WTC11 (cell line): ENCODE data around the gene APOA1.

Experiments used
- MXD4 ChIP-seq: fragments of 250-450 bp; sonication (Bioruptor Pico); IDR thresholded peaks from 2 replicates; pipeline ENCODE4 v1.8.0; 2021; ENCODE audit warnings: mild to moderate bottlenecking, moderate library complexity, borderline replicate concordance
- TF ChIP-seq, protein P1 (sequence below): sonication (generic); formaldehyde crosslinking; IDR thresholded peaks from 2 replicates; pipeline ENCODE4 v1.8.1; 2022; ENCODE audit warnings: mild to moderate bottlenecking, missing genetic modification reagents, moderate library complexity, borderline replicate concordance
- TF ChIP-seq, protein P2 (sequence below): fragments of 200-600 bp; IDR thresholded peaks from 2 replicates; pipeline ENCODE4 v1.8.0; 2022; ENCODE audit warnings: antibody characterized with exemption
- TF ChIP-seq, protein P3 (sequence below): sonication (generic); formaldehyde crosslinking; IDR thresholded peaks from 2 replicates; pipeline ENCODE4 v1.8.1; 2022; ENCODE audit warnings: low read depth, missing genetic modification reagents, borderline replicate concordance
- TF ChIP-seq, protein P4 (sequence below): sonication (generic); formaldehyde crosslinking; IDR thresholded peaks from 2 replicates; pipeline ENCODE4 v1.8.0; 2022; ENCODE audit warnings: mild to moderate bottlenecking, missing genetic modification reagents
- TF ChIP-seq, protein P5 (sequence below): sonication (generic); formaldehyde crosslinking; IDR thresholded peaks from 2 replicates; pipeline ENCODE4 v1.8.1; 2023; ENCODE audit warnings: mild to moderate bottlenecking, moderate library complexity, missing genetic modification reagents
- TF ChIP-seq, protein P6 (sequence below): sonication (generic); formaldehyde crosslinking; IDR thresholded peaks from 2 replicates; pipeline ENCODE4 v1.8.0; 2022; ENCODE audit warnings: mild to moderate bottlenecking, missing genetic modification reagents

DNA sequence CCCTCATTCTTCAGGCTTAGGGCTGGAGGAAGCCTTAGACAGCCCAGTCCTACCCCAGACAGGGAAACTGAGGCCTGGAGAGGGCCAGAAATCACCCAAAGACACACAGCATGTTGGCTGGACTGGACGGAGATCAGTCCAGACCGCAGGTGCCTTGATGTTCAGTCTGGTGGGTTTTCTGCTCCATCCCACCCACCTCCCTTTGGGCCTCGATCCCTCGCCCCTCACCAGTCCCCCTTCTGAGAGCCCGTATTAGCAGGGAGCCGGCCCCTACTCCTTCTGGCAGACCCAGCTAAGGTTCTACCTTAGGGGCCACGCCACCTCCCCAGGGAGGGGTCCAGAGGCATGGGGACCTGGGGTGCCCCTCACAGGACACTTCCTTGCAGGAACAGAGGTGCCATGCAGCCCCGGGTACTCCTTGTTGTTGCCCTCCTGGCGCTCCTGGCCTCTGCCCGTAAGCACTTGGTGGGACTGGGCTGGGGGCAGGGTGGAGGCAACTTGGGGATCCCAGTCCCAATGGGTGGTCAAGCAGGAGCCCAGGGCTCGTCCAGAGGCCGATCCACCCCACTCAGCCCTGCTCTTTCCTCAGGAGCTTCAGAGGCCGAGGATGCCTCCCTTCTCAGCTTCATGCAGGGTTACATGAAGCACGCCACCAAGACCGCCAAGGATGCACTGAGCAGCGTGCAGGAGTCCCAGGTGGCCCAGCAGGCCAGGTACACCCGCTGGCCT, 7.1 kb downstream of the APOA1 start:
- TF ChIP-seq, protein P1, sequence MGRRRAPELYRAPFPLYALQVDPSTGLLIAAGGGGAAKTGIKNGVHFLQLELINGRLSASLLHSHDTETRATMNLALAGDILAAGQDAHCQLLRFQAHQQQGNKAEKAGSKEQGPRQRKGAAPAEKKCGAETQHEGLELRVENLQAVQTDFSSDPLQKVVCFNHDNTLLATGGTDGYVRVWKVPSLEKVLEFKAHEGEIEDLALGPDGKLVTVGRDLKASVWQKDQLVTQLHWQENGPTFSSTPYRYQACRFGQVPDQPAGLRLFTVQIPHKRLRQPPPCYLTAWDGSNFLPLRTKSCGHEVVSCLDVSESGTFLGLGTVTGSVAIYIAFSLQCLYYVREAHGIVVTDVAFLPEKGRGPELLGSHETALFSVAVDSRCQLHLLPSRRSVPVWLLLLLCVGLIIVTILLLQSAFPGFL (CRISPR knock-in tag): no peak
- TF ChIP-seq, protein P2, sequence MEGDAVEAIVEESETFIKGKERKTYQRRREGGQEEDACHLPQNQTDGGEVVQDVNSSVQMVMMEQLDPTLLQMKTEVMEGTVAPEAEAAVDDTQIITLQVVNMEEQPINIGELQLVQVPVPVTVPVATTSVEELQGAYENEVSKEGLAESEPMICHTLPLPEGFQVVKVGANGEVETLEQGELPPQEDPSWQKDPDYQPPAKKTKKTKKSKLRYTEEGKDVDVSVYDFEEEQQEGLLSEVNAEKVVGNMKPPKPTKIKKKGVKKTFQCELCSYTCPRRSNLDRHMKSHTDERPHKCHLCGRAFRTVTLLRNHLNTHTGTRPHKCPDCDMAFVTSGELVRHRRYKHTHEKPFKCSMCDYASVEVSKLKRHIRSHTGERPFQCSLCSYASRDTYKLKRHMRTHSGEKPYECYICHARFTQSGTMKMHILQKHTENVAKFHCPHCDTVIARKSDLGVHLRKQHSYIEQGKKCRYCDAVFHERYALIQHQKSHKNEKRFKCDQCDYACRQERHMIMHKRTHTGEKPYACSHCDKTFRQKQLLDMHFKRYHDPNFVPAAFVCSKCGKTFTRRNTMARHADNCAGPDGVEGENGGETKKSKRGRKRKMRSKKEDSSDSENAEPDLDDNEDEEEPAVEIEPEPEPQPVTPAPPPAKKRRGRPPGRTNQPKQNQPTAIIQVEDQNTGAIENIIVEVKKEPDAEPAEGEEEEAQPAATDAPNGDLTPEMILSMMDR: no peak
- TF ChIP-seq MXD4 (CRISPR knock-in tag): no peak
- TF ChIP-seq, protein P3, sequence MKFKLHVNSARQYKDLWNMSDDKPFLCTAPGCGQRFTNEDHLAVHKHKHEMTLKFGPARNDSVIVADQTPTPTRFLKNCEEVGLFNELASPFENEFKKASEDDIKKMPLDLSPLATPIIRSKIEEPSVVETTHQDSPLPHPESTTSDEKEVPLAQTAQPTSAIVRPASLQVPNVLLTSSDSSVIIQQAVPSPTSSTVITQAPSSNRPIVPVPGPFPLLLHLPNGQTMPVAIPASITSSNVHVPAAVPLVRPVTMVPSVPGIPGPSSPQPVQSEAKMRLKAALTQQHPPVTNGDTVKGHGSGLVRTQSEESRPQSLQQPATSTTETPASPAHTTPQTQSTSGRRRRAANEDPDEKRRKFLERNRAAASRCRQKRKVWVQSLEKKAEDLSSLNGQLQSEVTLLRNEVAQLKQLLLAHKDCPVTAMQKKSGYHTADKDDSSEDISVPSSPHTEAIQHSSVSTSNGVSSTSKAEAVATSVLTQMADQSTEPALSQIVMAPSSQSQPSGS (CRISPR knock-in tag): no peak
- TF ChIP-seq, protein P4, sequence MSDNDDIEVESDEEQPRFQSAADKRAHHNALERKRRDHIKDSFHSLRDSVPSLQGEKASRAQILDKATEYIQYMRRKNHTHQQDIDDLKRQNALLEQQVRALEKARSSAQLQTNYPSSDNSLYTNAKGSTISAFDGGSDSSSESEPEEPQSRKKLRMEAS (CRISPR knock-in tag): no peak
- TF ChIP-seq, protein P5, sequence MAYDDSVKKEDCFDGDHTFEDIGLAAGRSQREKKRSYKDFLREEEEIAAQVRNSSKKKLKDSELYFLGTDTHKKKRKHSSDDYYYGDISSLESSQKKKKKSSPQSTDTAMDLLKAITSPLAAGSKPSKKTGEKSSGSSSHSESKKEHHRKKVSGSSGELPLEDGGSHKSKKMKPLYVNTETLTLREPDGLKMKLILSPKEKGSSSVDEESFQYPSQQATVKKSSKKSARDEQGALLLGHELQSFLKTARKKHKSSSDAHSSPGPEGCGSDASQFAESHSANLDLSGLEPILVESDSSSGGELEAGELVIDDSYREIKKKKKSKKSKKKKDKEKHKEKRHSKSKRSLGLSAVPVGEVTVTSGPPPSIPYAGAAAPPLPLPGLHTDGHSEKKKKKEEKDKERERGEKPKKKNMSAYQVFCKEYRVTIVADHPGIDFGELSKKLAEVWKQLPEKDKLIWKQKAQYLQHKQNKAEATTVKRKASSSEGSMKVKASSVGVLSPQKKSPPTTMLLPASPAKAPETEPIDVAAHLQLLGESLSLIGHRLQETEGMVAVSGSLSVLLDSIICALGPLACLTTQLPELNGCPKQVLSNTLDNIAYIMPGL (CRISPR knock-in tag): no peak
- TF ChIP-seq, protein P6, sequence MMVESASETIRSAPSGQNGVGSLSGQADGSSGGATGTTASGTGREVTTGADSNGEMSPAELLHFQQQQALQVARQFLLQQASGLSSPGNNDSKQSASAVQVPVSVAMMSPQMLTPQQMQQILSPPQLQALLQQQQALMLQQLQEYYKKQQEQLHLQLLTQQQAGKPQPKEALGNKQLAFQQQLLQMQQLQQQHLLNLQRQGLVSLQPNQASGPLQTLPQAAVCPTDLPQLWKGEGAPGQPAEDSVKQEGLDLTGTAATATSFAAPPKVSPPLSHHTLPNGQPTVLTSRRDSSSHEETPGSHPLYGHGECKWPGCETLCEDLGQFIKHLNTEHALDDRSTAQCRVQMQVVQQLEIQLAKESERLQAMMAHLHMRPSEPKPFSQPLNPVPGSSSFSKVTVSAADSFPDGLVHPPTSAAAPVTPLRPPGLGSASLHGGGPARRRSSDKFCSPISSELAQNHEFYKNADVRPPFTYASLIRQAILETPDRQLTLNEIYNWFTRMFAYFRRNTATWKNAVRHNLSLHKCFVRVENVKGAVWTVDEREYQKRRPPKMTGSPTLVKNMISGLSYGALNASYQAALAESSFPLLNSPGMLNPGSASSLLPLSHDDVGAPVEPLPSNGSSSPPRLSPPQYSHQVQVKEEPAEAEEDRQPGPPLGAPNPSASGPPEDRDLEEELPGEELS (CRISPR knock-in tag): no peak
